Effector memory CD8-positive, alpha-beta T cell (primary cell): ENCODE measurements around the gene HMGCS1.
"Not testable (repeated sequence)": the region's sequence is repeated elsewhere in the genome, so short reads cannot be mapped to it uniquely, and the experiment has no call there.

ENCODE experiments used
- ATAC-seq: fragments of 150-1000 bp; cut with Tn5 transposase; replicated peaks from 2 replicates; pipeline ENCODE4 v1.10.0; 2021; ENCODE audit warnings: mild to moderate bottlenecking, moderate library complexity
- DNase-seq, 3 experiments: peaks; one replicate each; pipeline ENCODE4 v3.0.0; 2021
- H3K27ac Mint-ChIP-seq, 2 donors: one replicate each; pipeline ENCODE4 v1.8.0; 2022; ENCODE audit warnings: mild to moderate bottlenecking in 2 of 2, mixed read lengths in 2 of 2, moderate library complexity in 2 of 2
- H3K27me3 Mint-ChIP-seq, 2 donors: one replicate each; pipeline ENCODE4 v1.8.0; 2022; ENCODE audit warnings: mixed read lengths in 2 of 2
- H3K36me3 Mint-ChIP-seq: one replicate; pipeline ENCODE4 v1.8.0; 2022; ENCODE audit warnings: mild to moderate bottlenecking, moderate library complexity, mixed read lengths; ENCODE audit not compliant: insufficient read depth
- H3K4me1 Mint-ChIP-seq, 2 donors: one replicate each; pipeline ENCODE4 v1.8.0; 2022; ENCODE audit warnings: low read depth in 2 of 2, mixed read lengths in 2 of 2
- H3K4me3 Mint-ChIP-seq, 2 donors: one replicate each; pipeline ENCODE4 v1.8.0; 2022; ENCODE audit warnings: mild to moderate bottlenecking in 2 of 2, mixed read lengths in 2 of 2, moderate library complexity in 2 of 2
- H3K9me3 Mint-ChIP-seq, 2 donors: one replicate each; pipeline ENCODE4 v1.8.0; 2022; ENCODE audit warnings: mixed read lengths in 2 of 2

Gene HMGCS1

DNA sequence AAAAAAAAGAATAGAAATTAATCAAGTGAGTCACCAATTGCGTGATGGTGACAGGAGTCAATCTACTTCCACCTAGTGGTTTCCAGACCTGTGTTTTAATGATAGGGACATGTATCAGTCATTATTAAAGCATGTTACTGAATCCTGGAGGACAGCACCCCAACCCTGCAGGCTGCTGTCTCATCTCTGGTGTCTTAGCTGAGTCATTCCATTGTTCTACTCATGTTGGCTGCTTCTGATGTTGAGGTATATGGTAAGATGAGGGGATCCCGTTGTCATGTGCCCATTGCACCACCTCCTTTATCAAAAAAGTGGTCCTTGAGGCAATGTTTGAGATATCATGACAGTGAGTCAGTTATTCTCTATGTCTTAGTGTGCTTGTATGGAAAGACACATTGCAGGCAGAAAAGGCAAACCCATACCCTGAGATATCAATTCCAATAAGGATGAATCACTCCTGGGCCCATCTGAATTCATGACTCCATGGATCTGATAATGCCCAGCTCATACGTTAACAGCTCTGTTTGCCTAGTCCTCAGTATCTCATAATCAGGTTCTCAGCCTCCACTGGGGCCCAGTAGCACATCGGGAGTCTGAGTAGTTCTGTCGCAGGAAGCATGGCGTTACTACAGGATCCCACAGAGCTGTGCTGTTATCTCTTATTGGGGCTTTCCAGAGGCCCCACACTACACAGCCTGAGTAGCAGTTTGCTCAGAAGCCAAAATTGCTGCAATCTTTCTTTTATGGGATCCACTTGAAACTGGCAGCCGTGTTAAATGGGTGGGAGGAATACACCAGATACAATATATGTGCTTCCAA lies 31.2 kb downstream of the HMGCS1 start:
- H3K36me3 Mint-ChIP-seq, result no peaks in the 10 kb centered on the region
- no peaks in the 10 kb centered on the region for H3K4me1 Mint-ChIP-seq
- H3K9me3 Mint-ChIP-seq, result no peaks in the 10 kb centered on the region
- no peak overlapping the region for H3K27ac Mint-ChIP-seq
- H3K4me3 Mint-ChIP-seq, result no peak overlapping the region
- DNase-seq, result no peak
- no peak for ATAC-seq
- no peaks in the 10 kb centered on the region for H3K27me3 Mint-ChIP-seq

DNA sequence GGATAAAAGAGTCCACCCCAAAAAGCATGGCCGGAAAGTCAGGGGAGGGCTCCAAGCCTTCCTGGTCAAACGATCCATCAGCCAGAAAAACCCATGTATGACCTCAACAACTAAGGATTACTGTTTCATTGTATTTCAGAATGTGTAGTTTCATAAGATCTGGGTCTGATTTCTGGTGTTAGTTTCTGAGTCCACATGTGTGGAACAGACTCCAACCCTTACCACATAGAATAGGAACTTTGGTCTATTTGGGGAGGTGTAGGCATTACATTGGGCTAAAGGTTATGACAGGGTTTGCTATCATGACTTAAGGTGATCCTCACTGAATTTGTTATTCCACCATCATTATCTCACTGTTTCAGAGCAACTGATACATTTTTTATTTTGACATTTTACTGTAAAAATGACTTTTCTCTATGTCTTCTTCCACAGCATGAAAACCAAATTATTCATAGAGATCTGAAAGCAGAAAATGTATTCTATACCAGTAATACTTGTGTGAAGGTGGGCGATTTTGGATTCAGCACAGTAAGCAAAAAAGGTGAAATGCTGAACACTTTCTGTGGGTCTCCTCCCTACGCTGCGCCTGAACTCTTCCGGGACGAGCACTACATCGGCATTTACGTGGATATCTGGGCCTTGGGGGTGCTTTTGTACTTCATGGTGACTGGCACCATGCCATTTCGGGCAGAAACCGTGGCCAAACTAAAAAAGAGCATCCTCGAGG lies 33.5 kb downstream of the HMGCS1 start:
- DNase-seq (no peak), ATAC-seq (no peak)
- H3K36me3 Mint-ChIP-seq, result no peaks in the 10 kb centered on the region
- no peaks in the 10 kb centered on the region for H3K4me1 Mint-ChIP-seq
- no peaks in the 10 kb centered on the region for H3K27me3 Mint-ChIP-seq
- H3K27ac Mint-ChIP-seq, result no peak overlapping the region
- H3K4me3 Mint-ChIP-seq, result no peak overlapping the region
- no peaks in the 10 kb centered on the region for H3K9me3 Mint-ChIP-seq

GRCh38 chr5:43275391-43275790 lies 37.8 kb downstream of the HMGCS1 start:
- Mint-ChIP-seq H3K4me3 (no peak overlapping the region), H3K9me3 (no peaks in the 10 kb centered on the region), H3K36me3 (no peaks in the 10 kb centered on the region), H3K27me3 (peaks cover 27 to 32% of the 10 kb centered on the region in 2 donors), H3K27ac (no peak overlapping the region), H3K4me1 (no peaks in the 10 kb centered on the region)
- DNase-seq (no peak), ATAC-seq (no peak)

DNA sequence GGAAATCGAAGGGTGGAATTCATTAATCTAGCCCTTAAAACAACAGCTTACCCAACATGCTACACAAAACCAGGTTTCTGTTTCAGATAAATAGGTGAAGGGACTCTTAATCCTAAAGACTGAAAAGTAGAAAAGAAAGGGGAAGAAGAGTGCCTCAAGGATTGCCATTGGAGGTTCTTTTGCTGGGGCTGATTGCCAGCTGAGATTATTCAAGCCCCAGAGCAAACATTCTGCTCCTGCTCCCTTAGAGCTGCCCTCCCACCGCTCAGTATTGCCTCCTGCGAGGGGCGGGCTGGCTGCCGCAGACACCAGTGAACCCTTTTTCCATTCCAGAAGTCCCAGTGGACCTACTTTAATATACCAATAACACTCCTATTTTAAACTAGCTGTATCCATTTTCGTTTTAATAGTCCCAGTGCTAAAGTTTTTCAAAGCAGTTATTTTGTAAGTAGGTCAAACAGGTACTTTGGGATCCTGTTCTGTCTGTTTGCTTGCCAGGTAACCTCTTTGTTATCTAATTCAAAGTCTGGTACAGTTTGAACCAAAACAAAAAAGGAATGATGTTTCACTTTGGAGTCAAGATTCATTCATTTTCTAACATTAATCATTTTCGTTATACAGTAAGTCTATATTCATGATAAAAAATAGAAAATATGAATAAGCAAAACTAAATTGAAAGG lies 38.6 kb downstream of the HMGCS1 start:
- ATAC-seq (no peak), DNase-seq (no peak)
- Mint-ChIP-seq H3K4me1 (no peaks in the 10 kb centered on the region), H3K9me3 (no peaks in the 10 kb centered on the region), H3K27me3 (peaks cover 36 to 38% of the 10 kb centered on the region in 2 donors), H3K36me3 (no peaks in the 10 kb centered on the region), H3K4me3 (no peak overlapping the region), H3K27ac (no peak overlapping the region)

DNA sequence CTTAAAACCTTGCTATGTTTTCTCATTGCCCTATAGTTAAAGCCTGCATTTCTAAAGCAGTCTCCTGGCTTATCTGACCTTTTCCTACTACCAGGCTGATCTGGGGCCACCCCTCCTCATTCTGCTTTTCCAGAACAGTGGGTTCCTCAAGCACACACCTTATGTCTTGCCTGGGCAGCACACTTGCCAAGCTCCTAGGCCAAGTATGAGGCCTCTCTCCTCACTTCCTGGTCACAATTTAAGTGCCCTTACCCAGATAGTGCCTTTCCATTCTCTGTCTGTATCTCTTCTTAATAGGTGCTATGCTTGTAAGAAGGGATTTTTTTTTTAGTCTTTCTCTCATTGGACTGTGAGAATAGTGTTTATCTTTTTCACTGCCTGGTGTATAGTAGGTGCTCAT lies 39.7 kb downstream of the HMGCS1 start:
- Mint-ChIP-seq H3K9me3 (no peaks in the 10 kb centered on the region), H3K4me1 (no peaks in the 10 kb centered on the region), H3K27me3 (peaks cover 36 to 38% of the 10 kb centered on the region in 2 donors), H3K4me3 (no peak overlapping the region), H3K27ac (peak overlapping the region in 1 of 2 donors; percentile 4), H3K36me3 (no peaks in the 10 kb centered on the region)
- DNase-seq (no peak), ATAC-seq (no peak)

DNA sequence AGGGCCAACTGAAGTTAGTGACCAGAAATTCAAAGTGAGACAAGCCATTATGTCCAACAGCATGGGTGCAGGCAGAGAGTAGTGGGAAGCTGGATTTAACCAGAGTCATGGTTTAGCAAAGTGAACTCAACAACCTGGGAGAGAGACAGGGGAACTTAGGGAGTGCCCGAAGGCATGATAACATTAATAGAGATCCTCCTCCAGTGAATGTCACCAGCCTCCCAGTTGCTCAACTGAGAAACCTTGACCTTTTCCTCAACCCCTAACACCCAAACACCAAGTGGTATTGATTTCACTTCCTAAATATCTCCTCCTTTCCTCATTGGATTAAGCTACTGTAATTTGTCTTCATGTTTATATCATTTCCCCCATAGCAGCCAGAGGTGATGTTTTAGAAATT lies 42.6 kb downstream of the HMGCS1 start:
- Mint-ChIP-seq H3K36me3 (no peaks in the 10 kb centered on the region), H3K4me3 (no peak overlapping the region), H3K27me3 (peaks cover 57 to 61% of the 10 kb centered on the region in 2 donors), H3K4me1 (peaks cover 0 to 3% of the 10 kb centered on the region in 2 donors), H3K27ac (no peak overlapping the region), H3K9me3 (peaks cover 2 to 8% of the 10 kb centered on the region in 2 donors)
- ATAC-seq (no peak), DNase-seq (no peak)

GRCh38 chr5:43268188-43268820 lies 44.9 kb downstream of the HMGCS1 start:
- Mint-ChIP-seq H3K4me3 (no peak overlapping the region), H3K9me3 (peaks cover 2 to 8% of the 10 kb centered on the region in 2 donors), H3K27me3 (peaks cover 72 to 75% of the 10 kb centered on the region in 2 donors), H3K4me1 (peaks cover 0 to 3% of the 10 kb centered on the region in 2 donors), H3K36me3 (no peaks in the 10 kb centered on the region), H3K27ac (no peak overlapping the region)
- DNase-seq (no peak), ATAC-seq (no peak)

- not testable (repeated sequence) for H3K27ac Mint-ChIP-seq, H3K4me1 Mint-ChIP-seq, H3K4me3 Mint-ChIP-seq, H3K36me3 Mint-ChIP-seq, ATAC-seq, DNase-seq, H3K9me3 Mint-ChIP-seq
- H3K27me3 Mint-ChIP-seq, result peaks cover 47 to 55% of the 10 kb centered on the region in 2 donors
Observed at GRCh38 chr5:43262269-43262668, 50.9 kb downstream of the HMGCS1 start.

GRCh38 chr5:43258116-43258515 lies 55.1 kb downstream of the HMGCS1 start:
- ATAC-seq (no peak), DNase-seq (no peak)
- Mint-ChIP-seq H3K4me3 (no peak overlapping the region), H3K9me3 (no peaks in the 10 kb centered on the region), H3K27me3 (peaks cover 41 to 44% of the 10 kb centered on the region in 2 donors), H3K36me3 (no peaks in the 10 kb centered on the region), H3K4me1 (no peaks in the 10 kb centered on the region), H3K27ac (no peak overlapping the region)

DNA sequence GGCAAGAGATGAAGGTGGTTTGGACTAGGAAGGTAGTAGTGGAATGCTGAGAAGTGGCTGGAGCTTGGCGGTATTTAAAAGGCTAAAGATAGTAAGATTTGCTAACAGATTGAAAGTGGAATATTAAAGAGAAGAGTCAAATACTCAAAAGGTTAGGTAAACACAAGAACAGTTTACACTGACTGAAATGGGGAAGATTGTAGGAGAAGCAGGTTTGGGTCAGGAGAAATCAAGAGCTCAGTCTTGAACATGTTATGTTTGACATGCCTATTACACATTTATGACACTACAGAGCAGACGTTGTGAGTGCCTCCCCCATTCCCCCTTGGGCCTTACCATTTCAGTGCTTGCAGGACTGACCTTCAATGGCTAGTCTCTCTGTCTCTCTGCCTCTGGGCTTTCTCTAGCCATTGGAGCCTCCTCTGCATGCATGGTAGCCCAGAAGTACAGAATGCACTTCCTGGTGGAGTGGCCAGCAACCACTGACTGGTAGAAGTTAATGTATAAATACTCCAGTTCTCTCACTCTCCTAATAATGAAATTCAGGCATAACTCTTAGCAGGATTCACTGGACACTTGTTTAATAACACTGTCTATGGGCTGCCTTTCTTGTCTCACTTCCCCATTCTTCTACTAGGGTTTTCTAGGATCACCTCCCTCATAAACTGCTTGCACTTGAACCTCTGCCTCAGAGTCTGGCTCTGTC lies 56.8 kb downstream of the HMGCS1 start:
- no peak for ATAC-seq

DNA sequence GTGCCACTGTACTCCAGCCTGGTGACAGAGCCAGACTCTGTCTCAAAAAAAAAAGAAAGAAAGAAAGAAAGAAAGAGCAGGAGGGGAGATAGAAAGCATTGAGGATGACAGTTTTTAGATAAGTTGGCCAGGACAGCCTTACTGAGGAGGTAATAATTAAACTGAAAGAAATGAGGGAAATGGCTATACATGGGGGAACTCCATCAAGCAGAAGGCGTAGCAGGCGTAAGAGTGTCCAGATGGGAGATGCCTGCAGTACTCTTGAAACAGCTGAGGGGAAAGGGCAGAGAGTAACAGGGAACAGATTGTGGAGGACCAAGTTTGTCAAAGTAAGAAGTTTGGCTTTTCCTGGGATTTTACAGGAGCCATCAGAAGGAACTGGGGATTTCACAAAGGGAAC lies 57.5 kb downstream of the HMGCS1 start:
- no peak for ATAC-seq
- peak overlapping the region in 1 of 2 donors; percentile 21 for H3K27ac Mint-ChIP-seq
- no peak for DNase-seq
- H3K9me3 Mint-ChIP-seq, result no peaks in the 10 kb centered on the region
- H3K27me3 Mint-ChIP-seq, result peaks cover 31 to 32% of the 10 kb centered on the region in 2 donors
- H3K4me1 Mint-ChIP-seq, result no peaks in the 10 kb centered on the region
- no peak overlapping the region for H3K4me3 Mint-ChIP-seq
- no peaks in the 10 kb centered on the region for H3K36me3 Mint-ChIP-seq

More for the DNA sequence above, 56.8 kb downstream of the HMGCS1 start:
- Mint-ChIP-seq H3K27me3 (peaks cover 31 to 32% of the 10 kb centered on the region in 2 donors), H3K4me3 (no peak overlapping the region), H3K36me3 (no peaks in the 10 kb centered on the region), H3K4me1 (no peaks in the 10 kb centered on the region), H3K27ac (no peak overlapping the region), H3K9me3 (no peaks in the 10 kb centered on the region)
- no peak for DNase-seq

GRCh38 chr5:43251754-43252153 lies 61.5 kb downstream of the HMGCS1 start:
- ATAC-seq, result no peak
- no peak for DNase-seq
- Mint-ChIP-seq H3K4me1 (no peaks in the 10 kb centered on the region), H3K27ac (no peak overlapping the region), H3K9me3 (no peaks in the 10 kb centered on the region), H3K36me3 (no peaks in the 10 kb centered on the region), H3K4me3 (no peak overlapping the region), H3K27me3 (peaks cover 35 to 38% of the 10 kb centered on the region in 2 donors)
